22Rv1 (cell line): ENCODE data around the gene PPAN.

Experiments used
- H3K27ac ChIP-seq: fragments of 450-650 bp; 2 replicates; pipeline ENCODE4 v1.5.1; 2017
- CTCF ChIP-seq: fragments of 450-650 bp; IDR thresholded peaks from 2 replicates; pipeline ENCODE4 v1.5.1; 2017; ENCODE audit warnings: mild to moderate bottlenecking
- ZFX ChIP-seq: fragments of 450-650 bp; IDR thresholded peaks from 2 replicates; pipeline ENCODE4 v1.6.1; 2017; ENCODE audit warnings: antibody characterized with exemption, borderline replicate concordance

Gene PPAN

GRCh38 chr19:10087296-10088061 is 18.7 kb upstream of the PPAN start:
- H3K27ac ChIP-seq, result no peak overlapping the region
- no peak for TF ChIP-seq CTCF
- TF ChIP-seq ZFX, result no peak

DNA sequence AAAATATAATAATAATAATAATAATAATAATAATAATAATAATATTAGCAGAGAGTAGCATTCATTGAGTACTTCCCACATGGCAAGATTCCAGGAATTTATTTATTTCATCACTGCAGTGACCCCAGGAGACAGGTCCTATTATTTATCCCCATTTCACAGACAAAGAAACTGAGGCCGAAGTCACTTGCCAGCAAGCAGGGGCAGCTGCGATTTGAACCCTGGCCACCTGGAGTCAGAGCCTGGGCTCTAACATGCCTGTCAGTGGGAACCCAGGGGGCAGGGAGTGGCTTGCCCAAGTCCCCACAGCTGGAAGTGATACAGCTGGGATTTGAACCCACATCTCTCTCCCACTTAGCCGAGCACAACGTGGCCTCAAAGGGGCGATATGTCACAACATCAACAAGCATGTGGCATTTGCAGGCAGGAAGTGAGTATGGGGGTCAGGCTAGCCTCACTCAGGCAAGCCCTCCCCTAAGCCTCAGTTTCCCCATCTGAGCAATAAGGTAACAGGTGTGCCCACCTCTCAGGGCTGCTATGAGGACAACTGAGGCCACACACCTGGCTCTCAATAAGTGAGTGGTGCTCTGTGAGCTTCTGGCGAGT is 17.1 kb upstream of the PPAN start:
- TF ChIP-seq ZFX (no peak), CTCF (no peak)
- H3K27ac ChIP-seq, result no peak overlapping the region

- no peak overlapping the region for H3K27ac ChIP-seq
- TF ChIP-seq ZFX (no peak), CTCF (no peak)
Measured at GRCh38 chr19:10089801-10090375, 16.3 kb upstream of the PPAN start.

DNA sequence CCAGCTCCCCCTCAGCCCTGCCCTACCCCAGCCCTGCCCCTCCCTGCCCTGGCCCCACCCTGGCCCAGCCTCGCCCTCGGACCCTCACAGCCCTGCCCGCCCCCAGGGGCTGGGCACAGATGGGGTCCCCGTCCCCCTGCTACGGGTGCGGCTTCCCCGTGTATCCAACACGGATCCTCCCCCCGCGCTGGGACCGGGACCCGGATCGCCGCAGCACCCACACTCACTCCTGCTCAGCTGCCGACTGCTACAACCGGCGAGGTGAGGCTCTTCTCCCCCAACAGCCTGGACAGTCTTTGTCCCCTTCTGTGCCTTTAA is 14.8 kb upstream of the PPAN start:
- no peak for TF ChIP-seq CTCF
- no peak for TF ChIP-seq ZFX
- H3K27ac ChIP-seq, result no peak overlapping the region

GRCh38 chr19:10091895-10092641 is 14.1 kb upstream of the PPAN start:
- H3K27ac ChIP-seq, result no peak overlapping the region
- no peak for TF ChIP-seq ZFX
- no peak for TF ChIP-seq CTCF

DNA sequence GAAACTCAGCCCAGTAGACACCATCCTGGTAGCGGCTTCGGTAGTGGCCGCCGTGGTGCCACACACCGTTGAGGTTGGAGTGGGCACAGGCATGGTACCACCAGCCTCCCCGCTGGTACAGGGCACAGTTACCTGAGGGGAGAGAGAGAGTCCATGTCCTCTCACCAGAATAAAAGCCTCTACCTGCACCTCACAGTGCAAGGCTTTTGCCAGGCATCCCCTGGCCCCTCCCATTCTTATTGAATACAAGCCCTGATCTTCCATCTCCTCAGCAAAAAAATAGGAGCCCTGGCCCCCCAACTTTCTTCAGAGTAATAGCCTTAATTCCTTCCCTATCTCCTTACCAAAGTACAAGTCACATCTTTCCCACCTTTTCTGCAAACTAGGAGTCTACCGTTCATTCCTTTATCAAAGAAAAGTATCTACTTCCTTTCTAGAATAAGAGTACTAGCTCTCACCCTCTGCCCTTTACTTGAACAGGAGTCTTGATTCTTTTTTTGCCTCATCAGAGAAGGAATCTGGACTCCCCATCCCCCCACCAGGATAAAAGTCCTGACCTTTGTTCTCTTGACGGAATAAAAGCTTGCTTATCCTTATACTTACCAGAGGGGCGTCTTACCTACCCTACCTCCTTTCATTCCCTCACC is 13.4 kb upstream of the PPAN start:
- H3K27ac ChIP-seq, result no peak overlapping the region
- no peak for TF ChIP-seq CTCF
- no peak for TF ChIP-seq ZFX
